Measurements from ENCODE around the gene VPS45.
"Not testable (repeated sequence)": the region's sequence is repeated elsewhere in the genome, so short reads cannot be mapped to it uniquely, and the experiment has no call there.

Gene VPS45, protein sequence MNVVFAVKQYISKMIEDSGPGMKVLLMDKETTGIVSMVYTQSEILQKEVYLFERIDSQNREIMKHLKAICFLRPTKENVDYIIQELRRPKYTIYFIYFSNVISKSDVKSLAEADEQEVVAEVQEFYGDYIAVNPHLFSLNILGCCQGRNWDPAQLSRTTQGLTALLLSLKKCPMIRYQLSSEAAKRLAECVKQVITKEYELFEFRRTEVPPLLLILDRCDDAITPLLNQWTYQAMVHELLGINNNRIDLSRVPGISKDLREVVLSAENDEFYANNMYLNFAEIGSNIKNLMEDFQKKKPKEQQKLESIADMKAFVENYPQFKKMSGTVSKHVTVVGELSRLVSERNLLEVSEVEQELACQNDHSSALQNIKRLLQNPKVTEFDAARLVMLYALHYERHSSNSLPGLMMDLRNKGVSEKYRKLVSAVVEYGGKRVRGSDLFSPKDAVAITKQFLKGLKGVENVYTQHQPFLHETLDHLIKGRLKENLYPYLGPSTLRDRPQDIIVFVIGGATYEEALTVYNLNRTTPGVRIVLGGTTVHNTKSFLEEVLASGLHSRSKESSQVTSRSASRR

GRCh38 chr1:150067184-150068108, at the start of gene VPS45:
Gene VPS45 (plus strand): TSS chr1:150067776. CDS start chr1:150067858, 82 bp downstream.
- DNase-seq = peak; percentile 92

DNA sequence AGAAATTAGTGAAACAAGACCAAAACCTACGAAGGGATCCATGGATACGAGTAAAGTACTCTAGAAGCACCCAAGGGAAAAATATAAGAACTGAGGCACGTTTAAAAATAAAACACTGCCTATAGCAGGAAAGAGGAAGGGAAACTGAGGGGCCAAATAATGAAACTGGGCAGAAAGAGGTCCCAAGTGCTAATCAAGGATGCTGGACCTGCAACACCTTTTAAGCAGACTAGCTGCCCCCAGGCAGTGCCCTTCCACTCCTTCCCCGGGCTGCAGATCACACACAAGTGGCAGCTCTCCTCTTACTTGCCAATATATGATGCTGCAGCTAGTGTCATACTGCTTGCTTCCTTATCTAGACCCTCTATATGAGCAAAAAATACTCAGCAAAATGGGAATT, 49.4 kb upstream of the VPS45 start:
- DNase-seq = no peak

- no peak for DNase-seq
These were observed 46.9 kb upstream of the VPS45 start for GRCh38 chr1:150020711-150021110.

DNA sequence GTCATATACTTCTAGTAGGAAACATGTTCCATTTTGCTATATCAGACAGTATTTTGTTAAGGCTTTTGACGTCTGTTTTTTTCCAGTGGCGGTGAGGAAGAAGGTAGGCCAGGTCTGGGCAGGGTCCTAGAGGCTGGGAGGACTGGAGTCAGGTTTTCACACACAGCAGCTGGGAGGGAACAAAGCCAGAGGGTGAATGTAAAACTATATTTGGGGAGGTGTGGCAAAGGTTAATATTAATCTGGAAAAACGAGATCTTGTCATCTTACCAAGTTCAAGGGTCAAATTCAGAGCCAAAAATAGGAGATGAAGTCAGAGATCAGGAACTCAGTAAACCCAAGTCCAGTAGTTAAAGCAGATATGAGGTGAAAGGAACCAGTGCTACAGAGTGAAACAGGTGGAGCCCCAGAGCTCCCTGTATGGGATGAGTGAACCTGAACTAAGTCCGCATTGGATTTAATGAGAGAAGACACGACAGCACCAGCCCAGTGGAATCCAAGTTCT, 46.3 kb upstream of the VPS45 start:
- DNase-seq = no peak

GRCh38 chr1:150022357-150022756, 45.2 kb upstream of the VPS45 start:
- no peak for DNase-seq

DNA sequence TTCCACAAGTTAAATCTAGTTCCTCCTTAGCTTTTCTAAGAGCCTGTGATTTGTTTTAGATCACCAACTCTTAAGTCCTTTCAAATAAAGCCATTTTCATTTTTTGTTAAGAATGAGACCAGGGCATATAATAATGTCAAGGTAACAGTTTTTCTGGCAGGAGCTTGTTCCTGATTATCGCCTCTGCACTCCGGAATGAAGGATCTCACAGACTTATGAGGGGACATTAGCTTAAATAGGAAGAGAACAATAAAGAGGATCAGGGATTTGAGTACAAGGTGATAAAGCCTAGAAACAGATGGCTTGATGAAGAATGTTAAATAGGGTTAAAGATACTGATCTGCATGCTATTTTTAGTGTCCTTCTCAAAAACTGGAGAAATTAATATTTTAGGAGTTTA, 43.4 kb upstream of the VPS45 start:
- DNase-seq = no peak

- DNase-seq = no peak
These were observed 39.3 kb upstream of the VPS45 start for GRCh38 chr1:150028322-150028721.

- no peak for DNase-seq
These were observed 33.2 kb upstream of the VPS45 start for GRCh38 chr1:150034336-150034735.

- DNase-seq = no peak
These were observed 17.6 kb upstream of the VPS45 start for GRCh38 chr1:150049926-150050325.

- no peak for DNase-seq
These were observed 16.5 kb upstream of the VPS45 start for GRCh38 chr1:150051089-150051373.

DNA sequence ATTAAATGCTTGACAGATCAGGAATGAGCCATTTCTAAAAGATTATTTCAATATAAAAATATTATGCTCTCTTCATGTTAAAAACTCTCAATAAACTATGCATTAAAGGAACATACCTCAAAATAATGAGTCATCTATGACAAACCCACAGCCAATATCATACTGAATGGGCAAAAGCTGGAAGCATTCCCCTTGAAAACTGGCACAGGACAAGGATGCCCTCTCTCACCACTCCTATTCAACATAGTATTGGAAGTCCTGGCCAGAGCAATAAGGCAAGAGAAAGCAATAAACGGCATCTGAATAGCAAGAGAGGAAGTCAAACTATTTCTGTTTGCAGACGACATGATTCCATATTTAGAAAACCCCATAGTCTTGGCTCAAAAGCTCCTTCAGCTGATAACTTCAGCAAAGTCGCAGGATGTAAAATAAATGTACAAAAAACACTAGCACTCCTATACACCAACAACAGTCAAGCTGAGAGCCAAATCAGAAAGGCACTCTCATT, 15.6 kb upstream of the VPS45 start:
- DNase-seq = not testable (repeated sequence)

GRCh38 chr1:150053926-150054325, 13.7 kb upstream of the VPS45 start:
- no peak for DNase-seq

GRCh38 chr1:150055507-150055906, 12.1 kb upstream of the VPS45 start:
- not testable (repeated sequence) for DNase-seq

- no peak for DNase-seq
These were observed 11.2 kb upstream of the VPS45 start for GRCh38 chr1:150056407-150056806.

DNA sequence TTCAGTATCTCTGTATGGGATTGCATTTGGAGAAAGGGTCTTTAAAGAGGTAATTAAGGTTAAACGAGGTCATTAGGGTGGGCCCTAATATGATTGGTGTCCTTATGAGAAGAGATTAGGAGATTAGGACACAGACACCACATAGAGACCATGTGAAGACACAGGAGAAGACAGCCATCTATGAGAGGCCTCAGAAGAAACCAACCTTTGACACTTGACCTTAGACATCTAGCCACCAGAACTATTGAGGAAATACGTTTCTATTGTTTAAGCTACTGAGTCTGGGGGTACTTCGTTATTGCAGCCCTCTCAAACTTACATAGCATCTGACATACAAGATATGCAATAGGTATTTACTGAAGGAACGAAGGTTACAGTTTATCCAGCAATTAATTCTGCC, 7.3 kb upstream of the VPS45 start:
- no peak for DNase-seq

GRCh38 chr1:150061632-150062101, 5.9 kb upstream of the VPS45 start:
- DNase-seq = peak; percentile 85

DNA sequence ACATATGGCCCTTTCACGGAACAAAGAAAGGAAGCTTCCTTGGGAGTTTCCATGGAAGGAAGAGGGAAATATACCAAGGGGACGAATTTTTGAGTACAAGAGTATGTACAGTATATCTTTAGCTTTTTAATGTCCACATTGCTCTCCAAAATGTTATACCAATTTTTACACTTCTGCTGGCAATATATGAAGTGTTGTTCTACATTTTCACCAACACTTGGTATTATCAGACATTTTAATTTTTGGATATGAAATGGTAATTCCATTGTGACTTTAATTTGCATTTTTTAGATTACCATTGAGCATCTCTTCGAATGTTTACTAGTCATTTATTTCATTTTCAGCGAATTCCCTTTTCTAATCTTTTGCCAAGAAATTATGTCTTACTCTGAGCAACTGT, 5.5 kb upstream of the VPS45 start:
- DNase-seq = no peak

DNA sequence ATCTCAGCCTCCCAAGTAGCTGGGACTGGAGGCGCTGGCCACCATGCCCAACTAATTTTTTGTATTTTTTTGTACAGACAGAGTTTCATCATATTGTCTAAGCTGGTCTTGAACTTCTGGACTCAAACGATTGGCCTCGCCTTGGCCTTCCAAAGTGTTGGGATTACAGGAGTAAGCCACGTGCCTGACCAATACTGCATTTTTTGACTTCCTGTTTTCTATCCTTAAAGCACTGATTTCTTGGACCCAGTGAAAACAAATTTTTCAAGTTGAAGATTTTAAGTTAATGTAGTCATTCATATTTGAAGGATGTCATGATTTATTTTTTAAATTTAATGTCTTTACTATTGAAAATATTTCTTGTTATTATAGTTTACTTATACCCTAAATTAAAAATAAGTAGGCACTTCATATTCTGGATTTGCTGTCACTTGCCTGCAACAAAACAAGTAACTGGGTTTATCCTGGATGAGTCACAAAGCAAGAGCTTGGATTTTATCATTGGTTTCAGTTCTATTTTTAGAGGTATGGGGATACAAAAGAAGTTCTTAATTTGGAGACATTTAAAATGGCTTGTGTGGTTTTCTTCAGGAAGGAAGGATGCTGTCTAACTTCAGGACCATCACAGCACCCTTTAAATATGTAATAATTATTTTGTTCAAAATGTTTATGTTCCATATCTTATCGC, 2.2 kb upstream of the VPS45 start:
- DNase-seq = peak; percentile 51

DNA sequence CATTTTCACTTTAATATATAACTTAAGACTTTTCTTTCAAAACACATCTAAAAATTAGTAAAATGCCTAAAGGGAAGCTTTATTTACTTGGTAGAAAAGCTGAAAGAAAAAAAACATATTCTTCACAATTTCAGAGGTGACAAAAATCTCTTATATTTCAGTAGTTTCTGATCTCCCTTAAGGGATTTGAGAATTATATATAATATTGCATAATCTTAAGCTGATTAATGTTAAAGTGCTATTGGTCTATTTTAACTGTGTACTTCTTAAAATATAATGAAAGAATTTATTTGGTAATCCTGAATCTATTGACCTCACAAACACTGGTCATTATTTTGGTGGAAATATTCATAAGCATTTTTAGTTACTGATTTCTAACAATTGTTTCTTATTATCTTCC, 1.2 kb upstream of the VPS45 start:
- DNase-seq = no peak

- DNase-seq = no peak
These were observed 765 bp upstream of the VPS45 start for GRCh38 chr1:150066838-150067183.

DNA sequence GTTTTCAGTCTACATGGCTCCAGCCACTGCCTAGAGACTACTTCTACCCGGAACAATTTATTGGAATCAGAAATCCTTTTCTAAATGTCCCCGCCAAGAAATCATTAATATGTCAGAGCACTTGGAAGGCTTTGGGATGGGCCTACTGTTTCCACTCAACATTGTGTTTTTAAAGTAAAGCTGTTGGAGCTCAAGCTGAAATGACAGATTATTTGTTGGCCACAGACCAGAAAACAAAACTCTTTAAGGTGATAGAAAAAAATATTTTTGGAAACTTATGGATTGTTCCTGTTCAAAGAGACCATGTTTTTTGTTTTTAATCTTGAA, 496 bp downstream of the VPS45 start:
- no peak for DNase-seq

- DNase-seq = no peak
These were observed 2.3 kb downstream of the VPS45 start for GRCh38 chr1:150069923-150070322.

GRCh38 chr1:150072959-150073358, 5.4 kb downstream of the VPS45 start:
- DNase-seq = no peak

Data from EL (cell line).